VCaP (cell line): ENCODE measurements around the gene BCL2.

Experiments used
- H3K27ac ChIP-seq: fragments of 450-650 bp; 2 replicates; pipeline ENCODE4 v1.5.1; 2017
- CTCF ChIP-seq: fragments of 450-650 bp; conservative IDR thresholded peaks from 2 replicates; pipeline ENCODE4 v1.5.1; 2017; ENCODE audit warnings: mild to moderate bottlenecking, moderate library complexity

The BCL2 gene

GRCh38 chr18:63083020-63083531 lies 236.5 kb downstream of the BCL2 start:
- no peak overlapping the region for H3K27ac ChIP-seq
- TF ChIP-seq CTCF: no peak

DNA sequence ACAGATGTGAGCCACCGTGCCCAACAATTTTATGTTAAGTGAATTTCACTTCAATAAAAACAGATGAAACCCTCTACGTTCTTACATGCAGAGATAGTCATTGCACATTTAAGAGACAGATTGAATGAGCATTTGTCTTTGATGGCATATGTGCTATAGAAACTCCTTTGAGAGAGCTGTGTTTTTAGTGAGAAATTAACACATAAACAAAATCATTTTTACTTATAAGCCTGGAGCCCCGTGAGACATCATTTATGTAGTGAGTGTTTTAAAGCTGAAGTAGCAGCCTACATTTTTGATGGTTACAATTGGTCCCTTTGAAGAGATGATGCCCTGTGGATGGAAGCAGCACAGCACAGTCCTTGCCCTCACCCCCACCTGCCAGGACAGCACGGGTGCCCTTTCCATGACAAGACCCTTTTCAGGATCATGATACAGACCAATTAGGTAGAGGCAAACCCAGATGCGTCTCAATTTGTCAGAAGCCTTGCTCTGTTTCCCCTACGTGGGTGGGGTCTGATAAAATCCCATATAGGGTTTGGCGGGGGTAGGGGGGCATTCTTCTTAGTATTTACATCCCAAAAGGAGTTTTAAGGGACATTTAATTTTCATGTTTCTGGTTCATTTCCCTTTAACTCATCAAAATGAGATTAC lies 237.1 kb downstream of the BCL2 start:
- no peak overlapping the region for H3K27ac ChIP-seq
- no peak for TF ChIP-seq CTCF

- TF ChIP-seq CTCF: no peak
- H3K27ac ChIP-seq: no peak overlapping the region
Measured at GRCh38 chr18:63079114-63079513, 240.5 kb downstream of the BCL2 start.

- no peak overlapping the region for H3K27ac ChIP-seq
- TF ChIP-seq CTCF: no peak
Measured at GRCh38 chr18:63078471-63078870, 241.1 kb downstream of the BCL2 start.

GRCh38 chr18:63074981-63075404 lies 244.6 kb downstream of the BCL2 start:
- no peak for TF ChIP-seq CTCF
- peak overlapping the region; percentile 91 for H3K27ac ChIP-seq

DNA sequence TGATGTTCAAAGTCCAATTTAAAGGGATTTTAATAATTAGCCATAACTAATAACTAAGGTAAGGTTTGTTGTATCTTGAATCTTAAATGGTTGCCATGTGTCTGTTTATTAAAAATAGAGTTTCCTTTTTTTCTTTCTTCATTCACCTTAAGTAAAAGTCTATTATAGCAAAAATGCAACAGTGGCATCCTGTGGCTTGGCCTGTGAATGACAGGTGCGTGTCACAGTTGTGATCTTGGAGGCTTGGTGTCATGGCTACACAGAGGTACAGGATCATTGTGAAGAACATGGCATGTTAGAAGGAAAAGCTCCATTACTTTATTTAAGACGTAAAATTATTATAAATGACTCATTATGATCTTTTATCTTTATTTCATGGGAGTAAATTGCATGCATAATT lies 246.1 kb downstream of the BCL2 start:
- no peak overlapping the region for H3K27ac ChIP-seq
- TF ChIP-seq CTCF: peak; percentile 74
